GM12873 (cell line): ENCODE measurements around the gene PCSK9.

Source experiments
- CTCF ChIP-seq: IDR thresholded peaks from 2 replicates; pipeline ENCODE4 v1.5.1; 2012; ENCODE audit warnings: low read depth, mild to moderate bottlenecking, moderate library complexity, low read length, control low read depth; ENCODE audit not compliant: insufficient read depth; ENCODE audit errors: missing control alignments

PCSK9 gene

GRCh38 chr1:55043011-55043410, 3.7 kb downstream of the PCSK9 start:
- TF ChIP-seq CTCF = no peak

- TF ChIP-seq CTCF = no peak
Measured at GRCh38 chr1:55043726-55044125, 4.4 kb downstream of the PCSK9 start.

- no peak for TF ChIP-seq CTCF
Measured at GRCh38 chr1:55044617-55045397, 5.5 kb downstream of the PCSK9 start.

- TF ChIP-seq CTCF = no peak
Measured at GRCh38 chr1:55045430-55045829, 6.1 kb downstream of the PCSK9 start.

GRCh38 chr1:55046871-55047270, 7.5 kb downstream of the PCSK9 start:
- no peak for TF ChIP-seq CTCF

GRCh38 chr1:55047611-55048010, 8.3 kb downstream of the PCSK9 start:
- TF ChIP-seq CTCF = no peak

- TF ChIP-seq CTCF = no peak
Measured at GRCh38 chr1:55048453-55049270, 9.3 kb downstream of the PCSK9 start.
